Smooth muscle cell (in vitro differentiated cells): ENCODE results near the gene RAB37. TPM values are rescaled to one million over a fixed set of nuclear protein-coding genes. Genes with fewer than 3 reads are reported as not detected.

Experiments used
- DNase-seq: peaks from one replicate; lab custom pipeline; 2025; ENCODE audit not compliant: unreplicated experiment; lab: John Stamatoyannopoulos, UW
- H2AFZ ChIP-seq: fragments of 200-600 bp; sonication (generic); 2 replicates; pipeline ENCODE4 v1.6.0; 2016; ENCODE audit warnings: antibody characterized with exemption, low read depth, mild to moderate bottlenecking
- H3F3A ChIP-seq: fragments of 200-600 bp; sonication (generic); 2 replicates; pipeline ENCODE4 v1.6.0; 2017; ENCODE audit warnings: antibody characterized with exemption, low read depth
- H3K27ac ChIP-seq: fragments of 200-600 bp; sonication (generic); 2 replicates; pipeline ENCODE4 v1.5.1; 2016; ENCODE audit warnings: low read depth, mild to moderate bottlenecking
- H3K27me3 ChIP-seq: fragments of 200-600 bp; sonication (generic); 2 replicates; pipeline ENCODE4 v1.6.1; 2016; ENCODE audit warnings: low read depth, mild to moderate bottlenecking
- H3K36me3 ChIP-seq: fragments of 200-600 bp; sonication (generic); 2 replicates; pipeline ENCODE4 v1.5.1; 2016; ENCODE audit warnings: low read depth
- H3K4me1 ChIP-seq: fragments of 200-600 bp; sonication (generic); 2 replicates; pipeline ENCODE4 v1.5.1; 2016; ENCODE audit warnings: low read depth
- H3K4me2 ChIP-seq: fragments of 200-600 bp; sonication (generic); 2 replicates; pipeline ENCODE4 v1.6.0; 2016; ENCODE audit warnings: mild to moderate bottlenecking
- H3K4me3 ChIP-seq: fragments of 200-600 bp; sonication (generic); 2 replicates; pipeline ENCODE4 v1.5.1; 2016; ENCODE audit warnings: mild to moderate bottlenecking
- H3K79me2 ChIP-seq: fragments of 200-600 bp; sonication (generic); 2 replicates; pipeline ENCODE4 v1.6.0; 2016; ENCODE audit warnings: low read depth, mild to moderate bottlenecking
- H3K9ac ChIP-seq: fragments of 200-600 bp; sonication (generic); 2 replicates; pipeline ENCODE4 v1.6.0; 2016; ENCODE audit warnings: low read depth
- H3K9me3 ChIP-seq: fragments of 200-600 bp; sonication (generic); replicated peaks from 2 replicates; pipeline ENCODE4 v1.5.1; 2016; ENCODE audit warnings: low read depth
- H4K20me1 ChIP-seq: fragments of 200-600 bp; sonication (generic); 2 replicates; pipeline ENCODE4 v1.6.0; 2016; ENCODE audit warnings: low read depth
- CTCF ChIP-seq: fragments of 200-600 bp; sonication (generic); IDR thresholded peaks from 2 replicates; pipeline ENCODE4 v1.5.1; 2017; ENCODE audit warnings: borderline replicate concordance, mild to moderate bottlenecking, antibody characterized with exemption; ENCODE audit not compliant: insufficient read depth, poor library complexity, severe bottlenecking
- WGBS: methylation state at CpG from one replicate; pipeline ENCODE4 v1.1.7; 2016; ENCODE audit warnings: low lambda C conversion rate; 5-methylcytosine and 5-hydroxymethylcytosine counted together
- polyA plus RNA-seq: library from polyadenylated mRNA; unstranded; fragments of >200 nt; fragmentation: Nextera tagmentation; extraction: Ambion mirVana; gene quantifications from 2 replicates; pipeline ENCODE4 v1.2.1, GENCODE V29; 2016
- total RNA-seq: library from RNA; depleted of rRNA; stranded (reverse); fragments of >200 nt; gene quantifications from 2 replicates; pipeline ENCODE4 v1.2.3, GENCODE V29; 2014

Gene RAB37
- total and polyA plus RNA-seq, 2 experiments from 2014 or later = 0.16 TPM; not detected in 1

DNA sequence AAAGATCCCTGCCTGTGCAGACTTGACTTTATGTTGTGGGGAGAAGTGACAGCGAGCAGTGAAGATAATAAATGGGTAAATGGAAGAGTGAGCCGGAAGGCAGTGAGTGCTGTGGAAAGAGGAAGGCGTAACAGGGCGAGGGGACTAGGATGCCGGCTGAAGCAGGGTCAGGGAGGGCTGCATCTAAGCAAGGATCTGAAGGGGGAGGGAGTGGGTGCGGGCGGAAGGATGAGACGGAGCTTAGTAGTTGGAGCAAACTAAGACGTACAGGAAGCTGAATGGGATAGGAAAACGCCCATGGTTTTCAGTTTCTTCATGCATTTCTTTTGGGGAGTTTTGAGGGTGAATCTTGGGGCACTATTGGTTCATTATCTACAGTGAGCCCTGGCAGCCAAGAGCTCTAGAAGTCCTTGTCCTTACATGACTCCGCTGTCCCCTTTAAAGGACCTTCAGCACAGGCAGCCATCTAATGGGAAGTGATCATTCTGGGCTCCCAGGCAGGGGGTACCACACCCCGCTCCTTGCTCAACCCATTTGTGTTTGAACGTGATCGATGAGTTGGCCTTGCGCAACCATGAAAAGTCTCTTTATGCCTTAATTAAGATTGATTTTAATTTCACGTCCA lies 49.5 kb downstream of the RAB37 start:
- WGBS = 91% methylated on average over 16 of the region's 16 CpGs
- Histone ChIP-seq H3K9ac (no peak overlapping the region), H3F3A (no peaks in the 10 kb centered on the region), H3K4me2 (no peak overlapping the region), H3K27ac (no peak overlapping the region), H3K9me3 (no peaks in the 10 kb centered on the region), H3K79me2 (no peaks in the 10 kb centered on the region), H4K20me1 (peaks cover 41% of the 10 kb centered on the region), H3K27me3 (no peaks in the 10 kb centered on the region), H3K36me3 (no peaks in the 10 kb centered on the region), H3K4me3 (no peak overlapping the region), H2AFZ (no peak overlapping the region), H3K4me1 (no peaks in the 10 kb centered on the region)
- TF ChIP-seq CTCF = no peak
- DNase-seq = no peak

GRCh38 chr17:74790161-74791058 lies 53.4 kb downstream of the RAB37 start:
- 93% methylated on average over 21 of the region's 21 CpGs for WGBS
- H3K9me3 ChIP-seq = no peaks in the 10 kb centered on the region
- H3K9ac ChIP-seq = no peak overlapping the region
- H3K79me2 ChIP-seq = no peaks in the 10 kb centered on the region
- no peaks in the 10 kb centered on the region for H3K36me3 ChIP-seq
- no peaks in the 10 kb centered on the region for H3K27me3 ChIP-seq
- DNase-seq = no peak
- H3K27ac ChIP-seq = no peak overlapping the region
- no peak overlapping the region for H2AFZ ChIP-seq
- TF ChIP-seq CTCF = no peak
- no peak overlapping the region for H3K4me2 ChIP-seq
- peaks cover 16% of the 10 kb centered on the region for H4K20me1 ChIP-seq
- no peaks in the 10 kb centered on the region for H3F3A ChIP-seq
- no peak overlapping the region for H3K4me3 ChIP-seq
- no peaks in the 10 kb centered on the region for H3K4me1 ChIP-seq

DNA sequence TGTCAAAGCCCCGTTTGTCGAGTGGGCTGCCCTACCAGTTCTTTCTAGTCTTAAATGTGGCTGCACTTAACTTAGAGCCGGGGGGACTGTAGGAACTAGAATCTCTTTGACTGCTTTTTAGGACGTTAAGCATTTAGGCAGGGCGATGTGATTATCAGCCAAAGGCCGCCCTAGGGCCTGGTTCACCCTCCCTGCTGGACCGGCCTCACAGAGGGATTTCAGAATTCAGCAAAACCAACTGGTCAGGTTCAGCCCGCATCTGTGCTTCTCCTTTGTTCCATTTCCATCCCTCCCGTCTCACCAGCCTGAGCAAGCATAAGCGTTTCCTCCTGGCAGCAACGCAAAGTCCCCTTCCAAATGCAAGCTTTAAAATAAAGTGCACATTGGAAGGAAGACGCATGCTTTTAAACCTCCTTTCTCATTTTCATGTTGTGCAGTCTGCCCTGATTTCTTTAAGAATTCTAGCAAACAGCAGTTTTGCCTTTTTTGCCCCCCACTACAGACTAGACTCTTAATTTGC lies 55.6 kb downstream of the RAB37 start:
- H3K4me2 ChIP-seq = no peak overlapping the region
- WGBS = 96% methylated on average over 12 of the region's 12 CpGs
- H3F3A ChIP-seq = no peaks in the 10 kb centered on the region
- no peaks in the 10 kb centered on the region for H4K20me1 ChIP-seq
- H3K36me3 ChIP-seq = no peaks in the 10 kb centered on the region
- TF ChIP-seq CTCF = no peak
- no peak overlapping the region for H3K4me3 ChIP-seq
- no peak overlapping the region for H3K9ac ChIP-seq
- no peaks in the 10 kb centered on the region for H3K27me3 ChIP-seq
- H3K79me2 ChIP-seq = no peaks in the 10 kb centered on the region
- H3K9me3 ChIP-seq = no peaks in the 10 kb centered on the region
- H3K27ac ChIP-seq = no peak overlapping the region
- DNase-seq = no peak
- no peak overlapping the region for H2AFZ ChIP-seq
- H3K4me1 ChIP-seq = no peaks in the 10 kb centered on the region
